K562 (cell line): ENCODE measurements around the gene SLC16A10. TPM values are rescaled to one million over a fixed set of nuclear protein-coding genes. Genes with fewer than 3 reads are reported as not detected.

Experiments used
- ATAC-seq: fragments of 200-7000 bp; cut with Tn5 transposase; 3 replicates; pipeline ENCODE4 v1.9.1; 2020; ENCODE audit warnings: moderate library complexity
- BruUV-seq: library from RNA; stranded (reverse); fragments of 400-500 nt; replicated peaks from 2 replicates; lab custom pipeline; 2021; lab: Mats Ljungman, UMichigan
- CTCF ChIA-PET: fragments of 300-600 bp; formaldehyde crosslinking; extraction: SDS; loops from one replicate; lab custom pipeline; 2021; ENCODE audit warnings: low intra/inter-chr PET ratio; lab: Yijun Ruan, JAX
- POLR2A ChIA-PET: fragments of 300-600, 350-650 bp; sonication (Branson Sonifier 250); formaldehyde crosslinking; extraction: SDS; loops from one replicate; lab custom pipeline; 2021; ENCODE audit warnings: antibody characterized with exemption, inconsistent platforms; lab: Yijun Ruan, JAX
- DNase-seq, 4 experiments: peaks; one replicate each; pipeline versions ENCODE4 v3.0.0 to v3.0.0-alpha.2; 2011 to 2018; ENCODE audit warnings: low spot score in 3 of 4, mixed read lengths in 3 of 4; ENCODE audit errors: extremely low read depth in 1 of 4
- FAIRE-seq: peaks from 2 replicates; lab custom pipeline; 2011; peaks lifted over from hg19 to GRCh38; lab: Jason Lieb, UNC
- H2AFZ ChIP-seq: 2 replicates; pipeline ENCODE4 v1.6.0; 2011; ENCODE audit warnings: low read depth, low read length, control low read depth, inconsistent platforms
- H3K27ac ChIP-seq: fragments of 200-600 bp; 3 replicates; pipeline ENCODE4 v1.8.0; 2011; ENCODE audit warnings: low read depth, mild to moderate bottlenecking, control low read depth, inconsistent platforms, low read length, moderate library complexity, mixed read lengths; ENCODE audit errors: extremely low read depth
- H3K27me3 ChIP-seq, 2 experiments: fragments of 300-600 bp in 1 of 2; 2 replicates in 1 of 2; 3 replicates in 1 of 2; pipeline versions ENCODE4 v1.6.0 to v1.8.0; 2011; ENCODE audit warnings: inconsistent platforms in 2 of 2, low read length in 2 of 2, mild to moderate bottlenecking in 1 of 2, mixed read lengths in 1 of 2, moderate library complexity in 1 of 2; ENCODE audit not compliant: control insufficient read depth in 2 of 2, insufficient read depth in 2 of 2
- H3K36me3 ChIP-seq: fragments of 300-600 bp; 3 replicates; pipeline ENCODE4 v1.8.0; 2011; ENCODE audit warnings: mild to moderate bottlenecking, low read length, inconsistent platforms; ENCODE audit not compliant: control insufficient read depth, insufficient read depth
- H3K4me1 ChIP-seq, 2 experiments: fragments of 200-600 bp in 1 of 2; replicated peaks in 1 of 2; 2 replicates in 1 of 2; 3 replicates in 1 of 2; pipeline versions ENCODE4 v1.5.1 to v1.8.0; 2011; ENCODE audit warnings: inconsistent platforms in 2 of 2, low read length in 2 of 2, mild to moderate bottlenecking in 1 of 2, mixed read lengths in 1 of 2, moderate library complexity in 1 of 2; ENCODE audit not compliant: control insufficient read depth in 2 of 2, insufficient read depth in 2 of 2
- H3K4me2 ChIP-seq: 2 replicates; pipeline ENCODE4 v1.6.1; 2011; ENCODE audit warnings: low read length, control low read depth, inconsistent platforms, mixed read lengths; ENCODE audit not compliant: insufficient read depth
- H3K4me3 ChIP-seq: fragments of 200-600 bp; sonication (generic), shearing (Covaris generic); 2 replicates; pipeline ENCODE4 v1.5.1; 2016; ENCODE audit warnings: control low read depth, inconsistent platforms
- H3K79me2 ChIP-seq: fragments of 200-600 bp; 3 replicates; pipeline ENCODE4 v1.8.0; 2011; ENCODE audit warnings: low read length, inconsistent platforms; ENCODE audit not compliant: control insufficient read depth, insufficient read depth
- H3K9ac ChIP-seq, 2 experiments: 2 replicates each; pipeline versions ENCODE4 v1.6.0 to v1.6.1; 2011; ENCODE audit warnings: low read depth in 2 of 2, low read length in 2 of 2, control low read depth in 1 of 2, inconsistent platforms in 1 of 2, mild to moderate bottlenecking in 1 of 2, mixed read lengths in 1 of 2; ENCODE audit not compliant: insufficient read depth in 1 of 2
- H3K9me1 ChIP-seq: one replicate; pipeline ENCODE4 v1.6.0; 2011; ENCODE audit warnings: inconsistent platforms, mild to moderate bottlenecking, low read length, moderate library complexity; ENCODE audit not compliant: control insufficient read depth, insufficient read depth
- H3K9me3 ChIP-seq: replicated peaks from 2 replicates; pipeline ENCODE4 v1.5.1; 2011; ENCODE audit warnings: low read depth, low read length, inconsistent platforms; ENCODE audit not compliant: control insufficient read depth, insufficient read depth
- H4K20me1 ChIP-seq: replicated peaks from 2 replicates; pipeline ENCODE4 v1.6.1; 2011; ENCODE audit warnings: low read length, inconsistent platforms, mixed read lengths; ENCODE audit not compliant: control insufficient read depth, insufficient read depth
- ATF7 ChIP-seq: fragments of 450-650 bp; IDR thresholded peaks from 2 replicates; pipeline ENCODE4 v1.7.1; 2014; ENCODE audit warnings: mild to moderate bottlenecking, moderate library complexity
- BCLAF1 ChIP-seq, 2 experiments: fragments of 450-650 bp in 1 of 2; IDR thresholded peaks; 2 replicates each; pipeline ENCODE4 v1.6.1; 2011 to 2017; ENCODE audit warnings: low read depth in 2 of 2, antibody characterized with exemption in 1 of 2, borderline replicate concordance in 1 of 2, low read length in 1 of 2, mild to moderate bottlenecking in 1 of 2, mixed read lengths in 1 of 2; ENCODE audit not compliant: control insufficient read depth in 1 of 2
- PBX2 ChIP-seq, 2 experiments: IDR thresholded peaks in 1 of 2; conservative IDR thresholded peaks in 1 of 2; 2 replicates each; pipeline ENCODE4 v1.6.1; 2016; ENCODE audit warnings: low read depth in 2 of 2, mild to moderate bottlenecking in 1 of 2, missing compliant biosample characterization in 1 of 2, missing genetic modification characterization in 1 of 2, moderate library complexity in 1 of 2
- PPARD ChIP-seq: fragments of 250-450 bp; sonication (Bioruptor Pico); IDR thresholded peaks from 2 replicates; pipeline ENCODE4 v1.8.0; 2022; ENCODE audit warnings: inconsistent platforms, mild to moderate bottlenecking, moderate library complexity
- SMARCA5 ChIP-seq: fragments of 450-650 bp; IDR thresholded peaks from 2 replicates; pipeline ENCODE4 v1.6.1; 2016
- SPI1 ChIP-seq: IDR thresholded peaks from 2 replicates; pipeline ENCODE4 v1.6.1; 2011; ENCODE audit warnings: low read depth, low read length, control low read depth, borderline replicate concordance
- ZKSCAN3 ChIP-seq: fragments of 250-450 bp; sonication (Bioruptor Pico); IDR thresholded peaks from 2 replicates; pipeline ENCODE4 v1.4.0; 2020
- ZNF395 ChIP-seq: fragments of 200-800 bp; sonication (Bioruptor generic); IDR thresholded peaks from 2 replicates; pipeline ENCODE4 v1.6.1; 2017; ENCODE audit warnings: missing genetic modification characterization, missing compliant biosample characterization
- WGBS: fragments of 100-300 bp; shearing (Covaris generic); methylation state at CpG from one replicate; pipeline ENCODE4 v1.1.6; 2016; ENCODE audit warnings: low coverage, mixed read lengths; ENCODE audit not compliant: insufficient coverage; ENCODE audit errors: missing lambda C conversion rate; 5-methylcytosine and 5-hydroxymethylcytosine counted together
- in situ Hi-C: fragments of 300-500 bp; cut with MboI; formaldehyde crosslinking; loops from 4 replicates; pipeline ENCODE4 v1.15.0; 2018; ENCODE audit warnings: inconsistent platforms, mixed read lengths
- intact Hi-C: fragments of 100-400 bp; cut with micrococcal nuclease; formaldehyde crosslinking; loops from 2 replicates; pipeline ENCODE4 v1.14.2; 2022
- polyA plus RNA-seq, 8 experiments: library from polyadenylated mRNA; depleted of rRNA in 4 of 8; stranded (reverse) in 5 of 8; unstranded in 3 of 8; fragments of >200 nt; fragmentation: Nextera tagmentation in 2 of 8; fragmentation: Illumina TruSeq in 1 of 8; extraction: Ambion mirVana in 2 of 8; extraction: Trizol in 1 of 8; gene quantifications; 2 replicates each; pipeline versions ENCODE4 v1.2.1 to v1.2.3, GENCODE V29; 2011 to 2014; ENCODE audit warnings: inconsistent platforms in 1 of 8, missing spikeins in 1 of 8
- total RNA-seq, 7 experiments: library from RNA; depleted of rRNA in 6 of 7; stranded (reverse); fragments of >200 nt in 6 of 7; fragmentation: Illumina TruSeq in 2 of 7; extraction: Trizol in 2 of 7; gene quantifications; 2 replicates each; pipeline versions ENCODE4 v1.2.1 to v1.2.3, GENCODE V29; 2011 to 2021; ENCODE audit warnings: low replicate concordance in 1 of 7

SLC16A10 gene
- total and polyA plus RNA-seq, 9 of the 15 experiments (the other 6 are each of a cell fraction or from before 2014, with no cell fraction given): 0.02 to 0.54 (median 0.24) TPM; not detected in 4

GRCh38 chr6:111250791-111251354 lies 163.6 kb downstream of the SLC16A10 start (continued):
- TF ChIP-seq PBX2 (CRISPR knock-in tag; IDR thresholded peaks at IDR 0.05; ENCODE audit: low read depth): no peak
- peak; percentile 32; the same call in 1 of the 2 replicates for TF ChIP-seq PBX2 (tag; conservative IDR thresholded peaks at IDR 0.05; ENCODE audit: low read depth)
- TF ChIP-seq ZKSCAN3: peak; percentile 55; the same call in 1 of the 2 replicates
- TF ChIP-seq SPI1: peak; percentile 79
- no peak for TF ChIP-seq PPARD (CRISPR knock-in tag)
- no peak for TF ChIP-seq ATF7
- TF ChIP-seq SMARCA5: no peak

DNA sequence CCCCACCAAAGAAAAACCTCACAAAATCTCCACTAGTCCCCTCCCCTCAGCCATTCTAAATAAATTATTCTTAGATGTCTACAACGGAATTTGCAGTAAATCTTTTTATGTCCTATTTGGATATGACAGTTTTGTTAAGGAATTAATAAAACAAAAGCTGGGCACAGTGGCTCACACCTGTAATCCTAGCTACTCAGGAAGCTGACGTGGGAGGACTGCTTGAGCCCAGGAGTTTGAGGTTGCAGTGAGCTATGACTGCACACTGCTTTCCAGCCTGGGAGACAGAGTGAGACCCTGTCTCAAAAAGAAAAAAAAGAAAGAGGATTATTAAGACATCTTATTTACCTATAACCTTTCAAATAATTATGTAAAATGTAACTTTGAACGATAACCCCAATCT lies 165.4 kb downstream of the SLC16A10 start:
- no peaks in the 10 kb centered on the region for H3K27me3 ChIP-seq
- peaks cover 13 to 19% of the 10 kb centered on the region in 2 experiments for H3K4me1 ChIP-seq
- intact Hi-C loops (loop anchor here (5.0 kb wide), 1 partner anchor 40 kb away; no protein-coding TSS in a partner anchor), in situ Hi-C loops (loop anchor here (5.0 to 25.0 kb wide), 2 partner anchors 220 to 385 kb away; no protein-coding TSS in a partner anchor)
- TF ChIP-seq BCLAF1 (IDR thresholded peaks at IDR 0.05; ENCODE audit: borderline replicate concordance in 1 of 2, control insufficient read depth in 1 of 2, low read depth in 2 of 2, low read length in 1 of 2): no peak
- no peak for TF ChIP-seq ZNF395 (CRISPR knock-in tag)
- no TSS peak for BruUV-seq
- H3K9ac ChIP-seq: no peak overlapping the region; a peak in 1 of 4 replicates
- no peaks in the 10 kb centered on the region for H3K9me1 ChIP-seq
- POLR2A ChIA-PET: interaction anchor here (0.8 to 1.5 kb wide), 3 partner anchors 10 to 228 kb away, joined by 3 to 4 read pairs (median 3); no protein-coding TSS in a partner anchor
- ATAC-seq (peak; percentile 20; the same call in 1 of the 3 replicates), FAIRE-seq (no peak), DNase-seq (no peak)
- 38% methylated on average over 3 of the region's 3 CpGs for WGBS
- no peak overlapping the region; the same call in 1 of the 2 replicates for H3K4me2 ChIP-seq
- CTCF ChIA-PET: no interaction called here
- H3K9me3 ChIP-seq: no peaks in the 10 kb centered on the region
- peak overlapping the region; percentile 74; the same call in 1 of the 2 replicates for H2AFZ ChIP-seq
- H3K27ac ChIP-seq: no peak overlapping the region
- no peak overlapping the region for H3K4me3 ChIP-seq
- no peaks in the 10 kb centered on the region for H3K36me3 ChIP-seq
- no peaks in the 10 kb centered on the region for H4K20me1 ChIP-seq
- H3K79me2 ChIP-seq: no peaks in the 10 kb centered on the region
